ENCODE results near the gene LRFN4. TPM values are rescaled to one million over a fixed set of nuclear protein-coding genes. Genes with fewer than 3 reads are reported as not detected.

The LRFN4 gene
- total and polyA plus RNA-seq, 10 of the 15 experiments (the other 5 are each of a cell fraction or from before 2014, with no cell fraction given), result 0.03 to 43.8 (median 4.9) TPM

- Histone ChIP-seq H2AFZ (ENCODE audit: control insufficient read depth, low read depth, low read length) (no peak overlapping the region), H3K4me1 (ENCODE audit: control insufficient read depth, insufficient read depth, low read length) (no peaks in the 10 kb centered on the region; the same call in 1 of the 2 replicates), H3K9me3 (replicated peaks; ENCODE audit: control insufficient read depth, insufficient read depth, low read length) (no peaks in the 10 kb centered on the region), H3K27ac (ENCODE audit: control insufficient read depth, insufficient read depth) (no peak overlapping the region), H3K79me2 (ENCODE audit: control insufficient read depth, insufficient read depth, low read length) (no peaks in the 10 kb centered on the region), H3K4me3 (no peak overlapping the region), H3K9ac (ENCODE audit: control insufficient read depth, insufficient read depth, low read length) (no peak overlapping the region), H4K20me1 (ENCODE audit: control insufficient read depth, insufficient read depth) (no peaks in the 10 kb centered on the region), H3K4me2 (ENCODE audit: control insufficient read depth, insufficient read depth) (no peak overlapping the region), H3K27me3 (replicated peaks in 1 of 2; ENCODE audit: control insufficient read depth in 2 of 2, insufficient read depth in 2 of 2, low read length in 1 of 2) (no peaks in the 10 kb centered on the region), H3K36me3 (ENCODE audit: control insufficient read depth in 2 of 2, insufficient read depth in 2 of 2, low read length in 1 of 2) (no peaks in the 10 kb centered on the region)
- intact Hi-C loops (cut with micrococcal nuclease; ENCODE audit: unreplicated experiment), result no loop called here
- ChIA-PET CTCF (interaction anchor here (0.9 to 1.0 kb wide), 2 partner anchors 15 to 125 kb away, joined by 3 read pairs; no protein-coding TSS in a partner anchor), POLR2A (interaction anchor here (1.6 kb wide), 1 partner anchor 14 kb away, joined by 3 read pairs; no protein-coding TSS in a partner anchor), RAD21 (ENCODE audit: unreplicated experiment) (no interaction called here), SMC1A (ENCODE audit: uncharacterized antibody, unreplicated experiment) (interaction anchor here (1.0 kb wide), 1 partner anchor 142 kb away, joined by 3 read pairs; the partner anchor contains the start of gene RBM4B)
- BruUV-seq (replicated peaks), result no TSS peak
- FAIRE-seq (no peak), ATAC-seq (no peak), DNase-seq (ENCODE audit: low read depth, low spot score) (no peak)
- in situ Hi-C loops (cut with MboI), result no loop called here
- 97% methylated on average over 3 of the region's 3 CpGs for WGBS (ENCODE audit: insufficient coverage, insufficient replicate concordance, low lambda C conversion rate, missing lambda C conversion rate)
- no peak for TF ChIP-seq ZNF384 (IDR thresholded peaks at IDR 0.05; ENCODE audit: borderline replicate concordance, low read depth, low read length)
- TF ChIP-seq CUX1 (IDR thresholded peaks at IDR 0.05; ENCODE audit: insufficient replicate concordance, low read depth, low read length), result no peak
- TF ChIP-seq ZNF592 (IDR thresholded peaks at IDR 0.05), result no peak
- TF ChIP-seq E2F8 (IDR thresholded peaks at IDR 0.05; ENCODE audit: low read depth, partially characterized antibody), result no peak
- no peak for TF ChIP-seq HCFC1 (IDR thresholded peaks at IDR 0.05; ENCODE audit: low read length)
- TF ChIP-seq HDGF (IDR thresholded peaks at IDR 0.05), result no peak
- TF ChIP-seq HSF1 (IDR thresholded peaks at IDR 0.05; ENCODE audit: low read depth, low read length), result no peak
- TF ChIP-seq GABPA (IDR thresholded peaks at IDR 0.05; ENCODE audit: low read depth), result no peak
- no peak for TF ChIP-seq KAT2A (conservative IDR thresholded peaks at IDR 0.05; ENCODE audit: control insufficient read depth, low read depth, low read length)
- no peak for TF ChIP-seq RUNX3 (IDR thresholded peaks at IDR 0.05; ENCODE audit: low read length)
These were observed 36.5 kb upstream of the LRFN4 start for GRCh38 chr11:66820381-66820780.
